ENCODE data around the gene ZNF366.

The ZNF366 gene

DNA sequence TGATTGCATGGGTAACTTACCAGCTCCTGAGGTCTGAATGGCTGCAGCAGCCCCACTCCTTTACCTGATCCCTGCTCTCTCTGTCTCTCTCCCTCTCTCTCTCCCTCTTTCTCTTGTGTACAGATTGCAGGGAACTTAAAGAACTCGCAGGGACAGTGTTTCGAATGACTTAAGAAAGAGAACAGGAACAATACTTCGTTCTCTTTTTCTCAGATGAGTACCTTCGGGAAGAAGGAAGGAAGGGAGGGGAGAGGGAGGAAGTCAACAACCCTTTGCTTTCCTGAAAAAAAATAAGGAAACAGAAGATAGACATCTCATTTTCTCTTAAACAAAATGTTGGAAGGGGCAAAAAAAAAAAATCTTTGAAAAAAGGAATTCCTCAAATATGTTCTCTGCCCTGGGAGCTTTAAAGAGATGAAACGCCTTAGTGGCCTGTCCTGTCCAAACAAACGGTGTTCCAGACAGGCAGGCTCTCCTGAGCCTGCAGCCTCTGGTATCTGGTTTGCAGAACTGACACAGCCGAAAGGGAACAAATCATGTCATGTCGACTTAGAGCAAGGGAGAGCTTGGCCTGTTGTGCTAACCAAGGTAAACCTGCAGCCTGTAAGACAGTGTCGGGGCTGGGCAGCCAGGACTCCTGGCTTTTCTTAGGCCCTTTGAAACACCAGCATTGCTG lies at the start of gene ZNF366:
ZNF366 (minus strand) TSS at position 180 of the 676 bp plus-strand sequence. CDS start 45,914 bp downstream, outside the sequence.
- DNase-seq, result no peak
- intact Hi-C loops (cut with DNase I), result no loop called here

DNA sequence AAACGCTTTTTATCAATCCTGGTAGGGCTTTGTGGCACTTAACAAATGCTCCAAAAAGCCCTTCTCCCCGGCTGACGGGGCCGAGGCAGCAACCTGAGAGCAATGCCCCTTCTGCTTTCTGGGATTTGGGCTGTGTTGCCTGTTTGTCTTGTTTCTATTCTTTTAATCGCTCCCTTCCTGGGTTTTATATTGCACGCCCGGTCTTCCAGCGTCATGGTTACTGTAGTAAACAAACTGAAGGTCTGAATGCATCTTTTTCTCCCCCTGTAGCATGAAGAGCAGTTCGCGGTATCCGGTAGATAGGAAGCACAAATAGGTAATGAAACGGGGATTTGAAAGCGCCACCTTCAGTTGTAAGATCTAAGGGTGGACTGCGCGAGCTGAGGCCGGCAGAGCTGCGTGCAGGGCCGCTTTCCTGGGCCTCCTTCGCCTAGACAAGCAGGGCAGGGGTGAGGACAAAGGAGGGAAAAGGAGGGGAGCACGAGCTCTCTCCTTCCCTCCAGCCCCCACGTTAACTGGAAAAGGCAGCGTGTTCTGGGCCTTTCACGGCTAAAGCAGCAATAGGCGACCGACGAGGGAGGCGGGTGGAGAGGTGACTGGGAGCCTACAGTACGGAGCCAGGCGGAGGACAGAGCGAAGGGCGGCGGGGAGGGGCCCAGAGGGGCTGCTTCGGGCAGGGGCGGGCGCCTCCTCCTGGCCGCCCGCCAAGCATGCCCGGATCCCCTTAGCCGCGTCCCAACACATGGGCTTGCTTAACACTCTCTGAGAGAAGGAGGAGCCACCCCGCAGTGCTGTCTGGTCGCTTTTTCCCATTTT lies 49.3 kb upstream of the ZNF366 start:
- DNase-seq, result peak in 40 of 42 donors; percentile 17 to 72 (median 44)
- intact Hi-C loops (cut with DNase I), result loop anchor here (10.0 kb wide), 1 partner anchor 48 kb away; no protein-coding TSS in a partner anchor

- intact Hi-C loops (cut with DNase I), result loop anchor here (10.0 kb wide), 1 partner anchor 49 kb away; no protein-coding TSS in a partner anchor
These were observed 48.7 kb upstream of the ZNF366 start for GRCh38 chr5:72555871-72556270.

GRCh38 chr5:72554897-72555296 lies 47.7 kb upstream of the ZNF366 start:
- intact Hi-C loops (cut with DNase I), result loop anchor here (10.0 kb wide), 1 partner anchor 50 kb away; no protein-coding TSS in a partner anchor

More at GRCh38 chr5:72555871-72556270, 48.7 kb upstream of the ZNF366 start:
- DNase-seq, result no peak

GRCh38 chr5:72552041-72552557 lies 44.9 kb upstream of the ZNF366 start:
- intact Hi-C loops (cut with DNase I), result loop anchor here (10.0 kb wide), 1 partner anchor 53 kb away; no protein-coding TSS in a partner anchor
- no peak for DNase-seq

More at GRCh38 chr5:72554897-72555296, 47.7 kb upstream of the ZNF366 start:
- no peak for DNase-seq

DNA sequence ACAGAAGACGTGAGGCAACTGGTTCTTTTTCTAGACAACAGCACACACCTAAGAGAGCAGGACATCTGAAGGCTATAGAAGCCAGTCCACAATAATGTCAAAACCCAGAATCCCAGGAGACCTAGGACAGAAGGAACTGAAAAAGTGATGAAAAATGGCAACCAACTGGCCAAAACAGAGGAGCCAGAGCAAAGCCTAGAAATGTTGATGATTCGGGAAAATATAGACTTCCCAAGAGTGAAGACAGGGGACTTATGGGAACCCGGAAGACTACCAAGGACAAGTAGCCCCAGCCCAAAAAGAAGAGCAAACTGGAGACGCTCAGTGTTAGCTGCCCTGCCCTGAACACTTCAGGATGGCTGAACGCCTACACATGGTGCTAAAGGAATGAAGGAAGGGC lies 43.4 kb upstream of the ZNF366 start:
- intact Hi-C loops (cut with DNase I), result loop anchor here (10.0 kb wide), 1 partner anchor 54 kb away; no protein-coding TSS in a partner anchor
- DNase-seq, result no peak

DNA sequence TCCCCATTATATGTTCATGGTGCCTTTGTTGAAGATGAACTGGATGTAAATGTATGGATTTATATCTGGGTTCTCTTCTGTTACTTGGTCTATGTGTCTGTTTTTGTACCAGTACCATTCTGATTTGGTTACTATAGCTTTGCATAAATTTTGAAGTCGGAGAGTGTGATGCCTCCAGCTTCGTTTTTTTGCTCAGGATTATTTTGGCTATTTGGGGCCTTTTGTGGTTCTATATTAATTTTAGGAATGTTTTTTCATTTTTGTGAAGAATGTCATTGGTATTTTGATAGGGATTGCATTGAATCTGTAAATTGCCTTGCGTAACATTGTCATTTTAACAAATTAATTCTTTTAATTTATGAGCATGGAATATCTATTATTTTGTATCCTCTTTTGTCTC lies 36.6 kb upstream of the ZNF366 start:
- DNase-seq, result no peak
- intact Hi-C loops (cut with DNase I), result no loop called here

DNA sequence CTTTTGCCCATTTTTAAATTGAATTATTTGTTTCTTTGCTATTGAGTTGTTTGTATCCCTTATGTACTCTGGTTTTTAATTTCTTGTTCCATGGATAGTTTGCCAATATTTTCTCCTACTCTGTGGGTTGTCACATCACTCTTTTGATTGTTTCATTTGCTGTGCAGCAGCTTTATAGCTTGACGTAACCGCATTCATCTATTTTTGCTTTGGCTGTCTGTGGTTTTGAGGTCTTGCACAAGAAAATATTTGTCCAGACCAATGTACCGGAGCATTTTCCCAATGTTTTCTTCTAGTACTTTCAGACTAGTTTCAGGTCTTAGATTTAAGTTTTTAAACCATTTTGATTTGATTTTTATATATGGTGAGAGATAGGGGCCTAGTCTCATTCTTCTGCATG lies 36.2 kb upstream of the ZNF366 start:
- DNase-seq, result no peak
- intact Hi-C loops (cut with DNase I), result no loop called here

DNA sequence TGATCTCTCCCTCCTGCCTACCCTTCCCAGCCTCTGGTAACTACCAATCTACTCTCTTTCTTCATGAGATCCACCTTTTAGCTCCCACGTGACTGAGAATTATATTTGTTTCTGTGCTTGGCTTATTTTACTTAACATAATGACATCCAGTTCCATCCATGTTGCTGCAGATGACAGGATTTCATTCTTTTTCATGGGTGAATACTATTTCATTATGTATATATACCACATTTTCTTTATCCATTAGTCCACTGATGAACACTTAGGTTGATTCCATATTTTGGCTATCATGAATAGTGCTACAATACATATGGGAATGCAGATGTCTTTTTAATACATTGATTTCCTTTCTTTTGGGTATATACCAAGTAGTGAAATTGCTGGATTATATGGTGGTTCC lies 35.5 kb upstream of the ZNF366 start:
- intact Hi-C loops (cut with DNase I), result no loop called here
- DNase-seq, result no peak

DNA sequence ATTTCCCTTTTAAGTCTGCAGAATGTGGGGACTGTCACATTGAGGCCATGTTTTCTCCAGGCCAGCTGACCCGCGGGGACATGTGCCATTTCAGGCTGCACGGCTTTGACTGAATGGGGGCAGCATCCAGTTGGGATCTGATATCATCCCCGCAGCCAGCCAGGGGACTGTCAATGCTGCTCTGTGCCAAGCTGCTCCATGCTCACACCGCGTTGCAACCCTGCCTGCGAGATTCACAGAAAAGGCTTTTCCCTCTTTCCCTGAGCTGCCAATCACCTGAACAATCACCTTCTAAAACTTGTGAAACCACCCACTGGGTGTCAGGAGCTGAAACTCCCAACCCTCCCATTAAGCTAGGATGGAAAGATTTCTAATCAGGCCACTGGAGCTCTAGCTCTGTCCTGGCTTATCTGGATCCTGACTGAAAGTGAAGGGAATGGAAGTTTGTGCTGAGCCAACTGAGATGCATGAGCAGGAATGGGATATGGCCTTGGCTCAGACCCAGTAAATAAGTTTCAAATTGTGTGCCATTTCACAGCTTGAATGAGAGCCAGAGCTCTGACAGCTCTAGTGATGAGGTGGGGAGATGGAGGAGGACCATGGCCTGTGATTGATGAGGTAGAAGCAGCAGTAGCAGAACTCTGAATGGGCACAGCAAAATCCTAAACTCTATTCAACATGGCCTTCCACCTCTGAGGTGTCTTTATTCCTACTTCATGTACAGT lies 34.5 kb upstream of the ZNF366 start:
- intact Hi-C loops (cut with DNase I), result no loop called here
- DNase-seq, result peak; percentile 54 to 91 (median 76)

DNA sequence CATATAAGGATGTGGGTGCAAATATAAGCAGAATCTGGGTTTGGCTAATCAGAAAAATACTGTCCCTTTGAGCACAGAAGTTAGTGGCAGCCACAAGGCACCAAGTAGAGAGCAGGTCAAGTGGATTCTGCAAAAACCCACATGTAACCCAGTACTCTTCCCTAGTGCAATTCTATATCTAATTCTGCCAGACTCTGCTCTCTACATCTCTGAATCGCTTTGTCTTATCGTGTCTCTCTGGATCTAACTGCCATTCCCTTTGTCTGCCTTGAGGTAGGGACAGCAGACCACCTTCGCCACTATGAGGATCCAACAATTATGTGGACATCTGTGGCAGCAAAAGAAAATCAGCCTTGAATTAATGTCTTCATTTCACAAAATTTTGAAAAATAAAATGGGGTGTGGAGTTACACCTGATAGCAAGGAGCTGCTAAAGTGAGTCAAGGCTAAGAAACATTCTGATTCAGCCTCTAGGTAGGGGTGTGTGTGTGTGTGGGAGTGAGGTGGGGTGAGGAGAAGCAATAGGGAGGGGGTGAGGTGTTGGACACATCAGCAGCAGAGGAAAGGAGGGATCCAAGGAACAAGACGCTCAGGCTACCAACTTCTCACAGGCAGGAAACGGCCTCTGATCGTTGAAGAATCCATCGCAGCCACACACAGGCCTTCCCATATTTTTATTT lies 33.7 kb upstream of the ZNF366 start:
- peak in 26 of 42 donors; percentile 18 to 77 (median 42) for DNase-seq
- intact Hi-C loops (cut with DNase I), result no loop called here

DNA sequence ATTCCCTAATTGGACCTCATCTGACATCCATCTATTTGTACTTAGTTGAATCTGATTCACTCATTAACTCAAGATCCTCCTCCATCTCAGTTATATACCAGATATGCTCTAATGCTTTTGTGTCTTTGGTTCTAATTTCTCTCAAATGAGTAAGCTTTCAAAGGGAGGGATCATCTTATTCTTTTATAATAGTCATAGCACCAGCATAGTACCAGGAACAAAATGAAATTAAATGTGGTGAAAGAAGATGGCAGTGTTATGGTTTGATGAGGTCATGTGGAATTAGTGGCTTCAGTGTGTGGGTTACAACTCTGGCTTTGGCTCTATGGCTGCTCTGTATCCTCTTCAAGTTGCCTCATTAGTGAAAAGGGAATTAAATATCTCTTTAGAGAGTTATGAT lies 32.5 kb upstream of the ZNF366 start:
- DNase-seq, result no peak
- intact Hi-C loops (cut with DNase I), result no loop called here

DNA sequence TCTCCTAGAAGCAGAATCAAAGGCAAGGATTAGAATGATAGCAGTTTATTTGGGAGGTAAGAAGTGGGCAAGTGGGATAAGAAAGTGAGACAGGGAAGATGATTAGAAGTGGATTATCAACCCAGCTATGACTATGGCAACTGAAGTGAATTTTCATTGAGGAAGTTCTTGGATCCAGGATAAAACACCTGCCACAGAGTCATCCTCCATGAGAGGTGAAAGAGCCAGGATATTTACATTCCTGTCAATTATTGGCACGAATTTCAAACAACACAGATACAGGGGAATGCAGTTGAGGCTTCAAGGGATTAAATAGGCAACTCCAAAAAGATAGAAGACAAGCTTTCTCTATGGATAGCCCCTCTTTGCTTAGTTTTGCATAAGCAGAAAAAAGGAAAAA lies 31.8 kb upstream of the ZNF366 start:
- intact Hi-C loops (cut with DNase I), result no loop called here
- no peak for DNase-seq

GRCh38 chr5:72537166-72537565 lies 30.0 kb upstream of the ZNF366 start:
- intact Hi-C loops (cut with DNase I), result no loop called here
- DNase-seq, result no peak

- intact Hi-C loops (cut with DNase I), result no loop called here
- DNase-seq, result peak in 1 of 42 donors; percentile 40
These were observed 24.4 kb upstream of the ZNF366 start for GRCh38 chr5:72531496-72532190.

DNA sequence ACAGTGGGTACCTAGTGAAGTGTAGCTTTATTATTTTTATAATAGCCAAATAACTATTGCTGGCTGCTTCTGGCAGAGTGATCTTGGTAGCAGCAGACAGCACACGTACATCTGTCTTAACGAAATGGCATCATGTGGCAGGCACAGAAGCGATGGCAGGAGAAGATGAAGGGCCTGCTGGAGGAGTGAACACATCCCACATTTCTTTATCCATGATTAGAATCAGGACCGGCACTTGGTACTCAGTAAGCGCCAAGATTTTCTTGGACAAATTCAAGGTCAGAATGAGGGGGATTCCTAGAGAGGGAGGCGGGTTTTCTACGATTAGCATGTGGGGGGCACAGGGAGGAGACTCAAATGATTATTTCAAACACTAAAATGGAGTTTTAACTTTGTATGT lies 23.0 kb upstream of the ZNF366 start:
- DNase-seq, result no peak
- intact Hi-C loops (cut with DNase I), result no loop called here

DNA sequence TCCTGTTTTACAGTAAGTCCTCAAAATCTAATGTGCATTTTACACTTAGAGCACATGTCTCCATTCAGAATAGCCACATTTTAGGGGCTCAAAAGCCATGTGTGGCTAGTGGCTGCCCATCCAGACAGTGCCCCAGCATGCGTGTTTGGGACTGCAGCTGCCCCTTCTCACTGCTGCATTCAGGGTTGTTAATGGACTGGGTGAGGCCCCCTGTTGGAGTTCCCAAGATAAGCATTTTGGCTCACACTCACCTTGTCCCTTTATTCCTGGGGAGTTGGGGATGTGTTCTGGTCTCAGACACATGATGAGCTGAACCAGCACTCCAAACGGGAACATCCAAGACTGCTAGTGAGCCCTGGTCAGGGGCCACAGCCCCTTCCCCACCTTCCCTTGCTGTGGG lies 22.2 kb upstream of the ZNF366 start:
- DNase-seq, result no peak
- intact Hi-C loops (cut with DNase I), result no loop called here

GRCh38 chr5:72525816-72526215 lies 18.6 kb upstream of the ZNF366 start:
- DNase-seq, result no peak
- intact Hi-C loops (cut with DNase I), result no loop called here

All from head of caudate nucleus (tissue), 42 donors.